Measurements from ENCODE around the gene BRD2.
"Not testable (repeated sequence)": the region's sequence is repeated elsewhere in the genome, so short reads cannot be mapped to it uniquely, and the experiment has no call there.

Gene BRD2

GRCh38 chr6:32941214-32941768 is 27.1 kb upstream of the BRD2 start:
- Histone ChIP-seq H3K36me3 (ENCODE audit: control insufficient read depth, insufficient read depth, low read length) (no peaks in the 10 kb centered on the region), H3K9ac (ENCODE audit: low read length) (no peak overlapping the region), H3K4me3 (ENCODE audit: low read length) (no peak overlapping the region), H3K27me3 (ENCODE audit: control insufficient read depth, insufficient read depth, low read length) (no peaks in the 10 kb centered on the region), H3K27ac (ENCODE audit: low read depth, low read length) (peak overlapping the region; percentile 16), H3K4me1 (ENCODE audit: control insufficient read depth, insufficient read depth, low read length) (no peaks in the 10 kb centered on the region)

- not testable (repeated sequence) for H3K27me3 ChIP-seq (ENCODE audit: control insufficient read depth, insufficient read depth, low read length); H3K4me3 ChIP-seq (ENCODE audit: low read length); H3K4me1 ChIP-seq (ENCODE audit: control insufficient read depth, insufficient read depth, low read length); H3K9ac ChIP-seq (ENCODE audit: low read length); H3K27ac ChIP-seq (ENCODE audit: low read depth, low read length); H3K36me3 ChIP-seq (ENCODE audit: control insufficient read depth, insufficient read depth, low read length)
Measured at GRCh38 chr6:32942555-32943123, 25.8 kb upstream of the BRD2 start.

- no peaks in the 10 kb centered on the region for H3K27me3 ChIP-seq (ENCODE audit: control insufficient read depth, insufficient read depth, low read length)
- H3K4me1 ChIP-seq (ENCODE audit: control insufficient read depth, insufficient read depth, low read length): no peaks in the 10 kb centered on the region
- no peak overlapping the region for H3K4me3 ChIP-seq (ENCODE audit: low read length)
- H3K27ac ChIP-seq (ENCODE audit: low read depth, low read length): peak overlapping the region; percentile 26
- no peaks in the 10 kb centered on the region for H3K36me3 ChIP-seq (ENCODE audit: control insufficient read depth, insufficient read depth, low read length)
- H3K9ac ChIP-seq (ENCODE audit: low read length): peak overlapping the region; percentile 16
Measured at GRCh38 chr6:32943864-32944649, 24.3 kb upstream of the BRD2 start.

GRCh38 chr6:32945108-32945760 is 23.2 kb upstream of the BRD2 start:
- peak overlapping the region; percentile 34 for H3K27ac ChIP-seq (ENCODE audit: low read depth, low read length)

GRCh38 chr6:32945953-32946352 is 22.4 kb upstream of the BRD2 start:
- Histone ChIP-seq H3K9ac (ENCODE audit: low read length) (no peak overlapping the region), H3K4me3 (ENCODE audit: low read length) (no peak overlapping the region), H3K4me1 (ENCODE audit: control insufficient read depth, insufficient read depth, low read length) (no peaks in the 10 kb centered on the region), H3K27ac (ENCODE audit: low read depth, low read length) (no peak overlapping the region), H3K36me3 (ENCODE audit: control insufficient read depth, insufficient read depth, low read length) (no peaks in the 10 kb centered on the region), H3K27me3 (ENCODE audit: control insufficient read depth, insufficient read depth, low read length) (no peaks in the 10 kb centered on the region)

More at GRCh38 chr6:32945108-32945760, 23.2 kb upstream of the BRD2 start:
- Histone ChIP-seq H3K27me3 (ENCODE audit: control insufficient read depth, insufficient read depth, low read length) (no peaks in the 10 kb centered on the region), H3K4me3 (ENCODE audit: low read length) (no peak overlapping the region), H3K36me3 (ENCODE audit: control insufficient read depth, insufficient read depth, low read length) (no peaks in the 10 kb centered on the region), H3K9ac (ENCODE audit: low read length) (no peak overlapping the region), H3K4me1 (ENCODE audit: control insufficient read depth, insufficient read depth, low read length) (no peaks in the 10 kb centered on the region)

GRCh38 chr6:32946893-32947292 is 21.5 kb upstream of the BRD2 start:
- H3K36me3 ChIP-seq (ENCODE audit: control insufficient read depth, insufficient read depth, low read length): no peaks in the 10 kb centered on the region
- no peak overlapping the region for H3K4me3 ChIP-seq (ENCODE audit: low read length)
- H3K27ac ChIP-seq (ENCODE audit: low read depth, low read length): no peak overlapping the region
- no peaks in the 10 kb centered on the region for H3K4me1 ChIP-seq (ENCODE audit: control insufficient read depth, insufficient read depth, low read length)
- no peaks in the 10 kb centered on the region for H3K27me3 ChIP-seq (ENCODE audit: control insufficient read depth, insufficient read depth, low read length)
- no peak overlapping the region for H3K9ac ChIP-seq (ENCODE audit: low read length)

- Histone ChIP-seq H3K36me3 (ENCODE audit: control insufficient read depth, insufficient read depth, low read length) (no peaks in the 10 kb centered on the region), H3K4me1 (ENCODE audit: control insufficient read depth, insufficient read depth, low read length) (peaks cover 5% of the 10 kb centered on the region), H3K4me3 (ENCODE audit: low read length) (no peak overlapping the region), H3K27ac (ENCODE audit: low read depth, low read length) (no peak overlapping the region), H3K27me3 (ENCODE audit: control insufficient read depth, insufficient read depth, low read length) (no peaks in the 10 kb centered on the region), H3K9ac (ENCODE audit: low read length) (no peak overlapping the region)
Measured at GRCh38 chr6:32947552-32948465, 20.6 kb upstream of the BRD2 start.

GRCh38 chr6:32949113-32949512 is 19.3 kb upstream of the BRD2 start:
- Histone ChIP-seq H3K4me3 (ENCODE audit: low read length) (no peak overlapping the region), H3K4me1 (ENCODE audit: control insufficient read depth, insufficient read depth, low read length) (peaks cover 6% of the 10 kb centered on the region), H3K27me3 (ENCODE audit: control insufficient read depth, insufficient read depth, low read length) (no peaks in the 10 kb centered on the region), H3K36me3 (ENCODE audit: control insufficient read depth, insufficient read depth, low read length) (no peaks in the 10 kb centered on the region), H3K27ac (ENCODE audit: low read depth, low read length) (no peak overlapping the region), H3K9ac (ENCODE audit: low read length) (no peak overlapping the region)

- Histone ChIP-seq H3K4me1 (ENCODE audit: control insufficient read depth, insufficient read depth, low read length) (peaks cover 6% of the 10 kb centered on the region), H3K36me3 (ENCODE audit: control insufficient read depth, insufficient read depth, low read length) (no peaks in the 10 kb centered on the region), H3K9ac (ENCODE audit: low read length) (no peak overlapping the region), H3K27ac (ENCODE audit: low read depth, low read length) (no peak overlapping the region), H3K4me3 (ENCODE audit: low read length) (no peak overlapping the region), H3K27me3 (ENCODE audit: control insufficient read depth, insufficient read depth, low read length) (no peaks in the 10 kb centered on the region)
Measured at GRCh38 chr6:32950010-32950409, 18.4 kb upstream of the BRD2 start.

- H3K27ac ChIP-seq (ENCODE audit: low read depth, low read length): no peak overlapping the region
- no peaks in the 10 kb centered on the region for H3K36me3 ChIP-seq (ENCODE audit: control insufficient read depth, insufficient read depth, low read length)
- H3K27me3 ChIP-seq (ENCODE audit: control insufficient read depth, insufficient read depth, low read length): no peaks in the 10 kb centered on the region
- H3K4me1 ChIP-seq (ENCODE audit: control insufficient read depth, insufficient read depth, low read length): peaks cover 6% of the 10 kb centered on the region
- no peak overlapping the region for H3K9ac ChIP-seq (ENCODE audit: low read length)
- no peak overlapping the region for H3K4me3 ChIP-seq (ENCODE audit: low read length)
Measured at GRCh38 chr6:32950449-32950848, 17.9 kb upstream of the BRD2 start.

- Histone ChIP-seq H3K4me1 (ENCODE audit: control insufficient read depth, insufficient read depth, low read length) (peaks cover 6% of the 10 kb centered on the region), H3K4me3 (ENCODE audit: low read length) (peak within 1 kb of the TSS; percentile 65), H3K27me3 (ENCODE audit: control insufficient read depth, insufficient read depth, low read length) (no peaks in the 10 kb centered on the region), H3K27ac (ENCODE audit: low read depth, low read length) (peak within 1 kb of the TSS; percentile 81), H3K9ac (ENCODE audit: low read length) (no peak within 1 kb of the TSS), H3K36me3 (ENCODE audit: control insufficient read depth, insufficient read depth, low read length) (no peaks in the 10 kb centered on the region)
Measured at GRCh38 chr6:32952817-32953739, 15.3 kb upstream of the BRD2 start, which contains the start of gene HLA-DMA. HLA-DMA (minus strand) TSS chr6:32953097; CDS start chr6:32953036, 61 bp downstream.
